Endothelial cell of umbilical vein (primary cell): ENCODE measurements around the gene MTG2. TPM values are rescaled to one million over a fixed set of nuclear protein-coding genes. Genes with fewer than 3 reads are reported as not detected.

ENCODE experiments used
- BruUV-seq: library from RNA; stranded (reverse); fragments of 400-500 nt; replicated peaks from 2 replicates; lab custom pipeline; 2021; lab: Mats Ljungman, UMichigan
- CTCF ChIA-PET: fragments of 300-600, 350-600 bp; sonication (Branson Sonifier 250); formaldehyde crosslinking; loops from one replicate; lab custom pipeline; 2021; ENCODE audit warnings: antibody characterized with exemption, inconsistent platforms; lab: Charles Lee
- POLR2A ChIA-PET: fragments of 300-600, 350-600 bp; sonication (Branson Sonifier 250); formaldehyde crosslinking; loops from one replicate; lab custom pipeline; 2021; ENCODE audit warnings: antibody characterized with exemption, inconsistent platforms; lab: Charles Lee
- DNase-seq: peaks from one replicate; pipeline ENCODE4 v3.0.0-alpha.2; 2011; ENCODE audit warnings: low read depth, low spot score
- FAIRE-seq: peaks from 2 replicates; lab custom pipeline; 2011; peaks lifted over from hg19 to GRCh38; lab: Jason Lieb, UNC
- H2AFZ ChIP-seq: 2 replicates; pipeline ENCODE4 v1.6.0; 2012; ENCODE audit warnings: low read depth, low read length, control low read depth, inconsistent platforms
- H3K27ac ChIP-seq: 2 replicates; pipeline ENCODE4 v1.5.1; 2011; ENCODE audit warnings: low read depth, mild to moderate bottlenecking, control low read depth, low read length, moderate library complexity; ENCODE audit not compliant: insufficient read depth
- H3K27me3 ChIP-seq, 2 experiments: 2 replicates each; pipeline versions ENCODE4 v1.6.0 to v1.6.1; 2011; ENCODE audit warnings: low read length in 2 of 2, mixed read lengths in 1 of 2; ENCODE audit not compliant: control insufficient read depth in 2 of 2, insufficient read depth in 2 of 2
- H3K36me3 ChIP-seq, 2 experiments: 2 replicates in 1 of 2; 3 replicates in 1 of 2; pipeline ENCODE4 v1.5.1; 2011; ENCODE audit warnings: low read length in 2 of 2, mild to moderate bottlenecking in 1 of 2, moderate library complexity in 1 of 2; ENCODE audit not compliant: control insufficient read depth in 2 of 2, insufficient read depth in 2 of 2; ENCODE audit errors: extremely low read depth in 1 of 2
- H3K4me1 ChIP-seq: 3 replicates; pipeline ENCODE4 v1.5.1; 2011; ENCODE audit warnings: mild to moderate bottlenecking, low read length; ENCODE audit not compliant: control insufficient read depth, insufficient read depth; ENCODE audit errors: extremely low read depth
- H3K4me2 ChIP-seq: 2 replicates; pipeline ENCODE4 v1.6.1; 2011; ENCODE audit warnings: low read length, control low read depth, mixed read lengths; ENCODE audit not compliant: insufficient read depth
- H3K4me3 ChIP-seq, 3 experiments: fragments of 200-600 bp in 1 of 3; sonication (generic), shearing (Covaris generic) in 1 of 3; replicated peaks in 1 of 3; 2 replicates each; pipeline ENCODE4 v1.5.1; 2011 to 2016; ENCODE audit warnings: control low read depth in 3 of 3, low read length in 3 of 3, mild to moderate bottlenecking in 2 of 3, inconsistent platforms in 1 of 3, low read depth in 1 of 3, moderate library complexity in 1 of 3; ENCODE audit not compliant: insufficient read depth in 1 of 3
- H3K79me2 ChIP-seq: 2 replicates; pipeline ENCODE4 v1.6.0; 2012; ENCODE audit warnings: low read length, inconsistent platforms; ENCODE audit not compliant: control insufficient read depth, insufficient read depth
- H3K9ac ChIP-seq: replicated peaks from 2 replicates; pipeline ENCODE3; 2011; ENCODE audit warnings: low read length, control low read depth; ENCODE audit not compliant: insufficient read depth; ENCODE audit errors: extremely low read depth
- H3K9me1 ChIP-seq: replicated peaks from 3 replicates; pipeline ENCODE4 v1.6.0; 2011; ENCODE audit warnings: mild to moderate bottlenecking, low read length; ENCODE audit not compliant: control insufficient read depth, insufficient read depth; ENCODE audit errors: extremely low read depth
- H3K9me3 ChIP-seq: replicated peaks from 2 replicates; pipeline ENCODE4 v1.5.1; 2012; ENCODE audit warnings: low read length, inconsistent platforms; ENCODE audit not compliant: control insufficient read depth, insufficient read depth
- H4K20me1 ChIP-seq: replicated peaks from 2 replicates; pipeline ENCODE3; 2011; ENCODE audit warnings: mild to moderate bottlenecking, low read length; ENCODE audit not compliant: control insufficient read depth, insufficient read depth; ENCODE audit errors: extremely low read depth
- EZH2 ChIP-seq: IDR thresholded peaks from 2 replicates; pipeline ENCODE4 v1.6.1; 2012; ENCODE audit warnings: borderline replicate concordance, low read depth, mild to moderate bottlenecking, moderate library complexity, low read length, inconsistent platforms; ENCODE audit not compliant: severe bottlenecking
- FOS ChIP-seq: IDR thresholded peaks from 2 replicates; pipeline ENCODE4 v1.6.1; 2011; ENCODE audit warnings: mild to moderate bottlenecking, low read length, moderate library complexity, borderline replicate concordance; ENCODE audit not compliant: insufficient read depth
- JUN ChIP-seq: IDR thresholded peaks from 2 replicates; pipeline ENCODE4 v1.6.1; 2011; ENCODE audit warnings: borderline replicate concordance, low read depth; ENCODE audit not compliant: insufficient read length, insufficient read depth
- MYC ChIP-seq: IDR thresholded peaks from one replicate; pipeline ENCODE4 v1.6.1; 2011; ENCODE audit warnings: mild to moderate bottlenecking, low read depth, low read length
- dilution Hi-C: fragments of 300-500 bp; cut with MboI; formaldehyde crosslinking; loops from one replicate; pipeline ENCODE4 v1.15.0; 2019; ENCODE audit warnings: low sequenced_read_pairs; ENCODE audit not compliant: extremely low pct_ligation_motif_present
- intact Hi-C: fragments of 100-400 bp; cut with micrococcal nuclease; formaldehyde crosslinking; loops from one replicate; pipeline ENCODE4 v1.10.0; 2022
- polyA plus RNA-seq, 4 experiments: library from polyadenylated mRNA; depleted of rRNA in 3 of 4; stranded (reverse) in 3 of 4; unstranded in 1 of 4; fragments of >200 nt; gene quantifications; 2 replicates each; pipeline versions ENCODE4 v1.2.1 to v1.2.3, GENCODE V29; 2011 to 2012; ENCODE audit warnings: missing spikeins in 1 of 4
- total RNA-seq: library from RNA; stranded (reverse); gene quantifications from 2 replicates; pipeline ENCODE4 v1.2.3, GENCODE V29; 2021
- TF ChIP-seq, protein P1 (sequence below), 2 donors: IDR thresholded peaks; 1 replicate in 1 of 2; 2 replicates in 1 of 2; pipeline ENCODE4 v1.5.1; 2011; ENCODE audit warnings: low read length in 2 of 2, mild to moderate bottlenecking in 2 of 2, moderate library complexity in 2 of 2, control low read depth in 1 of 2, inconsistent platforms in 1 of 2, low read depth in 1 of 2; ENCODE audit not compliant: insufficient read depth in 1 of 2; ENCODE audit errors: extremely low read depth in 1 of 2
- TF ChIP-seq, protein P2 (sequence below): IDR thresholded peaks from 2 replicates; pipeline ENCODE4 v1.6.1; 2011; ENCODE audit not compliant: insufficient read depth, insufficient read length

MTG2 gene
- total and polyA plus RNA-seq, 2 donors (not counting 3 experiments of a cell fraction or from before 2014, with no cell fraction given): 19.9 to 31.6 TPM

DNA sequence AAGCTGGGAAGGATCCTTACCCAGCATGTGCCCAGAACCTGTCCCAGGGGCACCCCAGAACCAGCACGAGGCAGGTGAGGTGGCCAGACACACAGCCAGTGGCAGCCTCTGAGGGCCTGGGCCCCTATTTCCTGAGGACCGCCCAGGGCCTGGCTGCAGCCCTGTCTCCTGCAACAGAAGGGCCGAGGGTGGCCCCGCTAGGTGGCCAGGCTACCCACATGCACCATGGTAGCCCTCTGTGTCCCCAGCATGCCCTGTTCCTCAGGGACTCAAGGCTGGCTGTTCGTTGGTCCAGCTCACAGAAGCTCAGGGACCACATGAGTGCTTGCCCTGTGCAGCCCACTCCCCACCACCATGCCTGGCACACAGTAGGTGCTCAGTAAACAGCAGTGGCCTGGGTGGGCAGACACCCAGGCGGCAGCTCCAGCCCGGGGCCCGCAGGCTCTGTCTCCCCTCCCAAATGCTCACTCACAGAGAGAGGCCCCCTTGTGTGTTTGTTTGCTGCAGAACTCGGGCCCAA, 29.0 kb downstream of the MTG2 start:
- ChIA-PET POLR2A (no interaction called here), CTCF (no interaction called here)
- no peaks in the 10 kb centered on the region for H3K27me3 ChIP-seq
- H3K9me1 ChIP-seq: no peaks in the 10 kb centered on the region
- FAIRE-seq: no peak
- no peaks in the 10 kb centered on the region for H4K20me1 ChIP-seq
- H3K79me2 ChIP-seq: no peaks in the 10 kb centered on the region
- no peak overlapping the region for H2AFZ ChIP-seq
- no peak overlapping the region for H3K9ac ChIP-seq
- H3K4me3 ChIP-seq: no peak overlapping the region
- intact Hi-C loops (no loop called here), dilution Hi-C loops (no loop called here)
- no peaks in the 10 kb centered on the region for H3K36me3 ChIP-seq
- no peaks in the 10 kb centered on the region for H3K4me1 ChIP-seq
- H3K9me3 ChIP-seq: no peaks in the 10 kb centered on the region
- no peak overlapping the region for H3K27ac ChIP-seq
- TF ChIP-seq EZH2 (no peak), MYC (no peak), FOS (no peak), JUN (no peak)
- TF ChIP-seq, protein P1, sequence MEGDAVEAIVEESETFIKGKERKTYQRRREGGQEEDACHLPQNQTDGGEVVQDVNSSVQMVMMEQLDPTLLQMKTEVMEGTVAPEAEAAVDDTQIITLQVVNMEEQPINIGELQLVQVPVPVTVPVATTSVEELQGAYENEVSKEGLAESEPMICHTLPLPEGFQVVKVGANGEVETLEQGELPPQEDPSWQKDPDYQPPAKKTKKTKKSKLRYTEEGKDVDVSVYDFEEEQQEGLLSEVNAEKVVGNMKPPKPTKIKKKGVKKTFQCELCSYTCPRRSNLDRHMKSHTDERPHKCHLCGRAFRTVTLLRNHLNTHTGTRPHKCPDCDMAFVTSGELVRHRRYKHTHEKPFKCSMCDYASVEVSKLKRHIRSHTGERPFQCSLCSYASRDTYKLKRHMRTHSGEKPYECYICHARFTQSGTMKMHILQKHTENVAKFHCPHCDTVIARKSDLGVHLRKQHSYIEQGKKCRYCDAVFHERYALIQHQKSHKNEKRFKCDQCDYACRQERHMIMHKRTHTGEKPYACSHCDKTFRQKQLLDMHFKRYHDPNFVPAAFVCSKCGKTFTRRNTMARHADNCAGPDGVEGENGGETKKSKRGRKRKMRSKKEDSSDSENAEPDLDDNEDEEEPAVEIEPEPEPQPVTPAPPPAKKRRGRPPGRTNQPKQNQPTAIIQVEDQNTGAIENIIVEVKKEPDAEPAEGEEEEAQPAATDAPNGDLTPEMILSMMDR (IDR thresholded peaks at IDR 0.05; ENCODE audit: extremely low read depth in 1 of 2, insufficient read depth in 1 of 2, low read depth in 1 of 2, low read length in 2 of 2): no peak
- TF ChIP-seq, protein P2, sequence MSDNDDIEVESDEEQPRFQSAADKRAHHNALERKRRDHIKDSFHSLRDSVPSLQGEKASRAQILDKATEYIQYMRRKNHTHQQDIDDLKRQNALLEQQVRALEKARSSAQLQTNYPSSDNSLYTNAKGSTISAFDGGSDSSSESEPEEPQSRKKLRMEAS: no peak
- no peak for DNase-seq
- no peak overlapping the region for H3K4me2 ChIP-seq
- BruUV-seq: no TSS peak
